Hepatocyte (in vitro differentiated cells): ENCODE data around the gene GRK5. TPM values are rescaled to one million over a fixed set of nuclear protein-coding genes. Genes with fewer than 3 reads are reported as not detected.

Source experiments
- DNase-seq: peaks from one replicate; pipeline ENCODE4 v3.0.0-alpha.2; 2016; ENCODE audit warnings: low spot score
- H2AFZ ChIP-seq: fragments of 200-600 bp; sonication (generic); 2 replicates; pipeline ENCODE4 v1.6.0; 2016; ENCODE audit warnings: antibody characterized with exemption, mild to moderate bottlenecking
- H3K27ac ChIP-seq: fragments of 200-600 bp; sonication (generic); 2 replicates; pipeline ENCODE4 v1.5.1; 2016; ENCODE audit warnings: mild to moderate bottlenecking
- H3K27me3 ChIP-seq: fragments of 200-600 bp; sonication (generic); 2 replicates; pipeline ENCODE4 v1.6.1; 2016
- H3K36me3 ChIP-seq: fragments of 200-600 bp; sonication (generic); replicated peaks from 2 replicates; pipeline ENCODE4 v1.5.1; 2016; ENCODE audit warnings: low read depth; ENCODE audit not compliant: insufficient read depth
- H3K4me1 ChIP-seq: fragments of 200-600 bp; sonication (generic); 2 replicates; pipeline ENCODE4 v1.5.1; 2016; ENCODE audit warnings: mild to moderate bottlenecking, moderate library complexity; ENCODE audit not compliant: insufficient read depth
- H3K4me2 ChIP-seq: fragments of 200-600 bp; sonication (generic); 2 replicates; pipeline ENCODE4 v1.6.0; 2016
- H3K4me3 ChIP-seq: fragments of 200-600 bp; sonication (generic); 2 replicates; pipeline ENCODE4 v1.5.1; 2016; ENCODE audit warnings: mild to moderate bottlenecking
- H3K79me2 ChIP-seq: fragments of 200-600 bp; sonication (generic); 2 replicates; pipeline ENCODE4 v1.6.0; 2017; ENCODE audit warnings: mild to moderate bottlenecking
- H3K9me2 ChIP-seq: fragments of 200-600 bp; sonication (generic); replicated peaks from 2 replicates; pipeline ENCODE4 v1.6.0; 2017; ENCODE audit warnings: mild to moderate bottlenecking; ENCODE audit not compliant: insufficient read depth
- H3K9me3 ChIP-seq: fragments of 200-600 bp; sonication (generic); 2 replicates; pipeline ENCODE4 v1.5.1; 2016; ENCODE audit warnings: low read depth, mild to moderate bottlenecking
- H4K20me1 ChIP-seq: fragments of 200-600 bp; sonication (generic); 2 replicates; pipeline ENCODE4 v1.6.0; 2016; ENCODE audit warnings: mild to moderate bottlenecking; ENCODE audit not compliant: insufficient read depth, poor library complexity, severe bottlenecking
- CTCF ChIP-seq: fragments of 200-600 bp; sonication (generic); IDR thresholded peaks from 2 replicates; pipeline ENCODE4 v1.5.1; 2016; ENCODE audit warnings: antibody characterized with exemption, mild to moderate bottlenecking; ENCODE audit not compliant: poor library complexity
- EZH2 ChIP-seq: fragments of 200-600 bp; sonication (generic); IDR thresholded peaks from 2 replicates; pipeline ENCODE4 v1.6.1; 2016; ENCODE audit warnings: antibody characterized with exemption, mild to moderate bottlenecking, borderline replicate concordance
- EZH2phosphoT487 ChIP-seq: fragments of 200-600 bp; sonication (generic); IDR thresholded peaks from one replicate; pipeline ENCODE4 v1.6.1; 2018; ENCODE audit warnings: antibody characterized with exemption, mild to moderate bottlenecking, low read depth, moderate library complexity; ENCODE audit not compliant: unreplicated experiment, severe bottlenecking
- WGBS: methylation state at CpG from one replicate; pipeline ENCODE4 v1.1.6; 2016; ENCODE audit warnings: low lambda C conversion rate; ENCODE audit errors: missing lambda C conversion rate; 5-methylcytosine and 5-hydroxymethylcytosine counted together
- polyA plus RNA-seq: library from polyadenylated mRNA; unstranded; fragments of >200 nt; fragmentation: Nextera tagmentation; extraction: Ambion mirVana; gene quantifications from 2 replicates; pipeline ENCODE4 v1.2.1, GENCODE V29; 2016
- total RNA-seq: library from RNA; depleted of rRNA; stranded (reverse); fragments of >200 nt; gene quantifications from 2 replicates; pipeline ENCODE4 v1.2.3, GENCODE V29; 2014

Gene GRK5
- total and polyA plus RNA-seq, 2 experiments from 2014 or later = 7.6 to 19.9 TPM

GRCh38 chr10:119211625-119212441 lies 4.5 kb downstream of the GRK5 start:
- no peak for DNase-seq
- 21% methylated on average over 12 of the region's 12 CpGs for WGBS
- Histone ChIP-seq H3K9me3 (no peaks in the 10 kb centered on the region), H3K4me1 (peaks cover 47% of the 10 kb centered on the region), H3K27ac (peak overlapping the region; percentile 92), H3K79me2 (peaks cover 78% of the 10 kb centered on the region), H3K4me3 (no peak overlapping the region), H3K4me2 (peak overlapping the region; percentile 83), H3K36me3 (no peaks in the 10 kb centered on the region), H2AFZ (no peak overlapping the region), H4K20me1 (no peaks in the 10 kb centered on the region), H3K9me2 (no peaks in the 10 kb centered on the region), H3K27me3 (no peaks in the 10 kb centered on the region)
- TF ChIP-seq CTCF = no peak

GRCh38 chr10:119215371-119215770 lies 8.0 kb downstream of the GRK5 start:
- no peaks in the 10 kb centered on the region for H3K9me3 ChIP-seq
- no peaks in the 10 kb centered on the region for H3K36me3 ChIP-seq
- no peak for TF ChIP-seq EZH2
- TF ChIP-seq CTCF = no peak
- no peak for TF ChIP-seq EZH2phosphoT487
- H2AFZ ChIP-seq = no peak overlapping the region
- peaks cover 60% of the 10 kb centered on the region for H3K4me1 ChIP-seq
- H3K4me2 ChIP-seq = no peak overlapping the region
- no peak for DNase-seq
- no peaks in the 10 kb centered on the region for H3K27me3 ChIP-seq
- peak overlapping the region; percentile 18 for H3K27ac ChIP-seq
- WGBS = no CpG with 5 or more reads among the region's 2 CpGs
- H4K20me1 ChIP-seq = no peaks in the 10 kb centered on the region
- H3K4me3 ChIP-seq = no peak overlapping the region
- H3K79me2 ChIP-seq = peaks cover 94% of the 10 kb centered on the region
- H3K9me2 ChIP-seq = no peaks in the 10 kb centered on the region

GRCh38 chr10:119216127-119216526 lies 8.8 kb downstream of the GRK5 start:
- H3K4me3 ChIP-seq = no peak overlapping the region
- H3K9me3 ChIP-seq = no peaks in the 10 kb centered on the region
- DNase-seq = no peak
- peak overlapping the region; percentile 18 for H3K27ac ChIP-seq
- H3K9me2 ChIP-seq = no peaks in the 10 kb centered on the region
- WGBS = 70% methylated on average over 5 of the region's 5 CpGs
- no peak overlapping the region for H3K4me2 ChIP-seq
- TF ChIP-seq EZH2phosphoT487 (no peak), CTCF (no peak), EZH2 (no peak)
- no peaks in the 10 kb centered on the region for H3K27me3 ChIP-seq
- peaks cover 94% of the 10 kb centered on the region for H3K79me2 ChIP-seq
- H3K36me3 ChIP-seq = no peaks in the 10 kb centered on the region
- no peak overlapping the region for H2AFZ ChIP-seq
- H3K4me1 ChIP-seq = peaks cover 63% of the 10 kb centered on the region
- H4K20me1 ChIP-seq = no peaks in the 10 kb centered on the region
